CD14-positive monocyte (primary cell): ENCODE measurements around the gene ELF1. TPM values are rescaled to one million over a fixed set of nuclear protein-coding genes. Genes with fewer than 3 reads are reported as not detected.

Source experiments
- DNase-seq, 3 donors: peaks; one replicate each; pipeline ENCODE4 v3.0.0-alpha.2; 2011 to 2022
- H2AFZ ChIP-seq: 2 replicates; pipeline ENCODE4 v1.6.0; 2012; ENCODE audit warnings: mild to moderate bottlenecking, low read depth, low read length, inconsistent platforms; ENCODE audit not compliant: insufficient read depth, poor library complexity, severe bottlenecking
- H3K27ac ChIP-seq, 2 donors: 1 replicate in 1 of 2; 2 replicates in 1 of 2; pipeline ENCODE4 v1.5.1; 2012 to 2013; ENCODE audit warnings: low read length in 2 of 2, control low read depth in 1 of 2, inconsistent platforms in 1 of 2, low read depth in 1 of 2, mild to moderate bottlenecking in 1 of 2
- H3K27me3 ChIP-seq, 2 donors: one replicate each; pipeline versions ENCODE4 v1.6.0 to v1.6.1; 2011 to 2013; ENCODE audit warnings: low read length in 2 of 2; ENCODE audit not compliant: control insufficient read depth in 2 of 2, insufficient read depth in 2 of 2
- H3K36me3 ChIP-seq, 2 donors: replicated peaks in 1 of 2; 1 replicate in 1 of 2; 2 replicates in 1 of 2; pipeline versions ENCODE4 v1.5.1 to v1.6.1; 2012 to 2013; ENCODE audit warnings: low read length in 2 of 2, control low read depth in 1 of 2, inconsistent platforms in 1 of 2, mild to moderate bottlenecking in 1 of 2; ENCODE audit not compliant: insufficient read depth in 2 of 2, control insufficient read depth in 1 of 2
- H3K4me1 ChIP-seq, 2 donors: 1 replicate in 1 of 2; 2 replicates in 1 of 2; pipeline versions ENCODE4 v1.5.1 to v1.6.1; 2012 to 2013; ENCODE audit warnings: low read length in 2 of 2, control low read depth in 1 of 2, inconsistent platforms in 1 of 2, mild to moderate bottlenecking in 1 of 2, moderate library complexity in 1 of 2; ENCODE audit not compliant: insufficient read depth in 2 of 2, control insufficient read depth in 1 of 2
- H3K4me2 ChIP-seq: replicated peaks from 2 replicates; pipeline ENCODE3; 2012; ENCODE audit warnings: low read length, moderate library complexity, mild to moderate bottlenecking; ENCODE audit not compliant: poor library complexity, severe bottlenecking; ENCODE audit errors: extremely low read depth
- H3K4me3 ChIP-seq, 3 experiments: fragments of 200-600 bp in 1 of 3; sonication (generic) in 1 of 3; replicated peaks in 1 of 3; 1 replicate in 2 of 3; 2 replicates in 1 of 3; pipeline ENCODE4 v1.5.1; 2011 to 2013; ENCODE audit warnings: low read length in 3 of 3, mild to moderate bottlenecking in 3 of 3, control low read depth in 2 of 3, low read depth in 2 of 3, inconsistent platforms in 1 of 3, moderate library complexity in 1 of 3
- H3K79me2 ChIP-seq: 2 replicates; pipeline ENCODE4 v1.6.0; 2012; ENCODE audit warnings: mild to moderate bottlenecking, control low read depth, inconsistent platforms, low read length, moderate library complexity; ENCODE audit not compliant: insufficient read depth
- H3K9ac ChIP-seq: 2 replicates; pipeline ENCODE4 v1.6.0; 2017; ENCODE audit warnings: low read length, mild to moderate bottlenecking; ENCODE audit not compliant: insufficient read depth, poor library complexity, severe bottlenecking
- H3K9me3 ChIP-seq, 2 donors: replicated peaks in 1 of 2; 1 replicate in 1 of 2; 2 replicates in 1 of 2; pipeline versions ENCODE4 v1.5.1 to v1.6.1; 2012 to 2013; ENCODE audit warnings: low read length in 2 of 2, control low read depth in 1 of 2; ENCODE audit not compliant: control insufficient read depth in 1 of 2, insufficient read depth in 1 of 2
- H4K20me1 ChIP-seq: 2 replicates; pipeline ENCODE4 v1.6.0; 2012; ENCODE audit warnings: mild to moderate bottlenecking, low read length, control low read depth, moderate library complexity; ENCODE audit not compliant: insufficient read depth
- H3K27ac Mint-ChIP-seq, 7 donors: one replicate each; pipeline ENCODE4 v1.8.0; 2020; ENCODE audit warnings: mild to moderate bottlenecking in 7 of 7, mixed read lengths in 7 of 7, moderate library complexity in 6 of 7, inconsistent platforms in 2 of 7
- H3K27me3 Mint-ChIP-seq, 3 donors: one replicate each; pipeline ENCODE4 v1.8.0; 2021 to 2022; ENCODE audit warnings: low read depth in 3 of 3, mild to moderate bottlenecking in 3 of 3, mixed read lengths in 3 of 3, moderate library complexity in 3 of 3, inconsistent platforms in 1 of 3
- H3K36me3 Mint-ChIP-seq, 2 donors: one replicate each; pipeline ENCODE4 v1.8.0; 2020; ENCODE audit warnings: mixed read lengths in 2 of 2, inconsistent platforms in 1 of 2, mild to moderate bottlenecking in 1 of 2
- H3K4me1 Mint-ChIP-seq: one replicate; pipeline ENCODE4 v1.8.0; 2020; ENCODE audit warnings: mild to moderate bottlenecking, mixed read lengths
- H3K4me3 Mint-ChIP-seq, 2 donors: one replicate each; pipeline ENCODE4 v1.8.0; 2020; ENCODE audit warnings: mild to moderate bottlenecking in 2 of 2, mixed read lengths in 2 of 2, moderate library complexity in 1 of 2
- H3K9me3 Mint-ChIP-seq, 7 donors: one replicate each; pipeline ENCODE4 v1.8.0; 2020 to 2022; ENCODE audit warnings: mixed read lengths in 7 of 7, mild to moderate bottlenecking in 6 of 7, moderate library complexity in 6 of 7, inconsistent platforms in 2 of 7
- WGBS: methylation state at CpG from one replicate; pipeline ENCODE4 v1.1.5; 2013; ENCODE audit warnings: missing lambda C conversion rate; ENCODE audit not compliant: insufficient coverage; 5-methylcytosine and 5-hydroxymethylcytosine counted together
- intact Hi-C, 2 donors: fragments of 100-400 bp; cut with micrococcal nuclease; formaldehyde crosslinking; loops; one replicate each; pipeline versions ENCODE4 v1.15.0 to v1.15.1; 2023
- polyA plus RNA-seq, 3 donors: library from polyadenylated mRNA; depleted of rRNA in 1 of 3; unstranded in 2 of 3; stranded (reverse) in 1 of 3; fragments of 300-500 nt in 2 of 3; fragments of >200 nt in 1 of 3; fragmentation: Illumina TruSeq in 2 of 3; gene quantifications; 1 replicate in 2 of 3; 2 replicates in 1 of 3; pipeline ENCODE4 v1.2.3, GENCODE V29; 2012 to 2021
- TF ChIP-seq, protein P1 (sequence below): fragments of 200-600 bp; IDR thresholded peaks from one replicate; pipeline ENCODE4 v1.8.0; 2022; ENCODE audit warnings: antibody characterized with exemption, mild to moderate bottlenecking

Gene ELF1
- polyA plus RNA-seq, 3 donors = 63.1 to 83.3 (median 83.3) TPM

DNA sequence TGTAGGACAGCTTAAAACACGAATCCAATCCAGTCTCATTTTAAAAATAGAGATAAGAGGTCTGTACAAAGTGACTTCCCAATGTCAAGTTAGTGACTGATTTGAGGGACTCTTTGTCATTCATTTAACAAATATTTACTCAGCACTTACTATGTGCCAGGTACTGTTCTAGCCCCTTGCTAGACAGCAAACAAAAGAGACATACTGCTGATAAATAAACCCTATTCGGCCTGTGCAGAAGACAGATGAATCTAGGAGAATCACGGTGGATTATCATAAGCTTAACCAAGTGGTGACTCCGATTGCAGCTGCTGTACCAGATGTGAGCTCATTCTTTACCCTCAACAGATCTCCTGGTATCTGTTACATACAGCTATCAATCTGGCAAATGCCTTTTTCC lies 6.4 kb upstream of the ELF1 start:
- Histone ChIP-seq H3K4me2 (no peak overlapping the region), H4K20me1 (peaks cover 25% of the 10 kb centered on the region), H3K9ac (no peak overlapping the region), H3K9me3 (no peaks in the 10 kb centered on the region), H3K4me3 (no peak overlapping the region), H2AFZ (no peak overlapping the region), H3K4me1 (peaks cover 6 to 10% of the 10 kb centered on the region in 2 donors), H3K27me3 (no peaks in the 10 kb centered on the region), H3K79me2 (peaks cover 99% of the 10 kb centered on the region), H3K36me3 (peaks cover 0 to 10% of the 10 kb centered on the region in 2 donors), H3K27ac (peak overlapping the region in 1 of 2 donors; percentile 19)
- intact Hi-C loops = no loop called here
- Mint-ChIP-seq H3K36me3 (peaks cover 10 to 20% of the 10 kb centered on the region in 2 donors), H3K4me1 (peaks cover 27% of the 10 kb centered on the region), H3K27me3 (no peaks in the 10 kb centered on the region), H3K9me3 (no peaks in the 10 kb centered on the region), H3K27ac (peak overlapping the region in 1 of 7 donors; percentile 72), H3K4me3 (no peak overlapping the region)
- DNase-seq = no peak
- TF ChIP-seq, protein P1, sequence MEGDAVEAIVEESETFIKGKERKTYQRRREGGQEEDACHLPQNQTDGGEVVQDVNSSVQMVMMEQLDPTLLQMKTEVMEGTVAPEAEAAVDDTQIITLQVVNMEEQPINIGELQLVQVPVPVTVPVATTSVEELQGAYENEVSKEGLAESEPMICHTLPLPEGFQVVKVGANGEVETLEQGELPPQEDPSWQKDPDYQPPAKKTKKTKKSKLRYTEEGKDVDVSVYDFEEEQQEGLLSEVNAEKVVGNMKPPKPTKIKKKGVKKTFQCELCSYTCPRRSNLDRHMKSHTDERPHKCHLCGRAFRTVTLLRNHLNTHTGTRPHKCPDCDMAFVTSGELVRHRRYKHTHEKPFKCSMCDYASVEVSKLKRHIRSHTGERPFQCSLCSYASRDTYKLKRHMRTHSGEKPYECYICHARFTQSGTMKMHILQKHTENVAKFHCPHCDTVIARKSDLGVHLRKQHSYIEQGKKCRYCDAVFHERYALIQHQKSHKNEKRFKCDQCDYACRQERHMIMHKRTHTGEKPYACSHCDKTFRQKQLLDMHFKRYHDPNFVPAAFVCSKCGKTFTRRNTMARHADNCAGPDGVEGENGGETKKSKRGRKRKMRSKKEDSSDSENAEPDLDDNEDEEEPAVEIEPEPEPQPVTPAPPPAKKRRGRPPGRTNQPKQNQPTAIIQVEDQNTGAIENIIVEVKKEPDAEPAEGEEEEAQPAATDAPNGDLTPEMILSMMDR = no peak
- WGBS = 88% methylated on average over 3 of the region's 4 CpGs

DNA sequence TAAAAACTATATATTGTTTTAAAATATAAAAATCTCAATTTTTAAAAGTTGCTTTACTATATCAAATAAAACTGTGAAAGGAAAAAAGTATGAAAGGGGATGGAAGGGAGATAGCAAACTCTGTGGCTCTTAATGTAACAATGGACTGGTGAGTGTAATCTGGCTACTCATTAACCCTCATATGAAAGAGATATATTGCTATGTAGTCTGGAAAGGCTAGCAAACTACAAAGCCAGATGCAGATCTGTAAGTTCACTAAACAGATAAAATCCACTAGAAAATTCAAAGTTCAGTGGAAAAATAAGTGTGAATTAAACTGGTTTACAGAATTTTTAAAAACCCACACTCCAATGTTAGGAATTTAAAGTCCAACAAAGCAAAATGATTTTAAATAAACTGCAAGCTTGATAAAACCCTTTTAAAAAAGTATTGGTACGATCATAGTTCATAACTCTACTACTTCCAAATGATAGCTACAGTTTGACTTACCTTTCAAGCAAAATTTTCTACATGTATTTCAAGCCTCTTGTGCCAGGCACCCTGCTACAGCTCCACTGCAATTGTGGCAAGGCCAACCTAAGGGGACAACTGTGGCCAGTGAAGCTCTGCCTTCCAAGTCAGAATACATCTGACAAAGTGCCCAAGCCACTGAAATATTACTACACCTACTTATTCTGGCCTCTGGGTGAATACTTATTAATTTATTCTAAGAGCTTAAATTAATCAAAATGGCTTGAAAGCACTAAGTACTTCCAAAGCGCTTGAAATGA lies 647 bp upstream of the ELF1 start:
- peak overlapping the region in 2 of 3 experiments; percentile 89 to 100 for H3K4me3 ChIP-seq
- Mint-ChIP-seq H3K4me1 (peaks cover 37% of the 10 kb centered on the region), H3K4me3 (no peak overlapping the region), H3K9me3 (no peaks in the 10 kb centered on the region), H3K27ac (peak overlapping the region in 6 of 7 donors; percentile 97 to 100 (median 99)), H3K36me3 (peaks cover 11 to 14% of the 10 kb centered on the region in 2 donors), H3K27me3 (no peaks in the 10 kb centered on the region)
- WGBS = no CpG with 5 or more reads among the region's 2 CpGs
- TF ChIP-seq, protein P1 = no peak
- peaks cover 22% of the 10 kb centered on the region for H4K20me1 ChIP-seq
- H3K4me2 ChIP-seq = peak overlapping the region; percentile 79
- peaks cover 31 to 35% of the 10 kb centered on the region in 2 donors for H3K4me1 ChIP-seq
- no peaks in the 10 kb centered on the region for H3K27me3 ChIP-seq
- no peak overlapping the region for H2AFZ ChIP-seq
- peak overlapping the region in 1 of 2 donors; percentile 100 for H3K27ac ChIP-seq
- H3K79me2 ChIP-seq = peaks cover 97% of the 10 kb centered on the region
- H3K36me3 ChIP-seq = no peaks in the 10 kb centered on the region
- intact Hi-C loops = loop anchor here (2.0 to 5.0 kb wide), 3 partner anchors 33 to 41 kb away; partner anchors contain the start of gene WBP4 (in 1 of the 2)
- H3K9me3 ChIP-seq = no peaks in the 10 kb centered on the region
- H3K9ac ChIP-seq = peak overlapping the region; percentile 99
- no peak for DNase-seq
